ENCODE data around the gene COL9A3. TPM values are rescaled to one million over a fixed set of nuclear protein-coding genes. Genes with fewer than 3 reads are reported as not detected.

The COL9A3 gene
- total and polyA plus RNA-seq, 2 of the 8 experiments (the other 6 are each of a cell fraction or from before 2014, with no cell fraction given), result 21.7 to 80.1 TPM

- no peak for TF ChIP-seq CHD7 (IDR thresholded peaks at IDR 0.05; ENCODE audit: insufficient replicate concordance, low read length)
- TF ChIP-seq CHD2 (IDR thresholded peaks at IDR 0.05; ENCODE audit: low read length), result no peak
- no peak for TF ChIP-seq SP4 (IDR thresholded peaks at IDR 0.05; ENCODE audit: low read length)
- TF ChIP-seq MAX (IDR thresholded peaks at IDR 0.05), result no peak
- no peak for TF ChIP-seq CHD1 (IDR thresholded peaks at IDR 0.05; ENCODE audit: low read depth, low read length)
- TF ChIP-seq SP1 (IDR thresholded peaks at IDR 0.05; ENCODE audit: low read depth, low read length), result no peak
- no peak for TF ChIP-seq ZNF274 (IDR thresholded peaks at IDR 0.05; ENCODE audit: borderline replicate concordance, extremely low read depth, low read length)
- no peak for TF ChIP-seq CBX5 (IDR thresholded peaks at IDR 0.05; ENCODE audit: low read depth, low read length)
- TF ChIP-seq KDM5A (IDR thresholded peaks at IDR 0.05; ENCODE audit: low read length), result no peak
- no peak for TF ChIP-seq RFX5 (IDR thresholded peaks at IDR 0.05; ENCODE audit: borderline replicate concordance, low read depth, low read length)
Observed at GRCh38 chr20:62874964-62875344, 58.1 kb downstream of the COL9A3 start (continued).

All from H1 (cell line).